CD1c-positive myeloid dendritic cell (primary cell): ENCODE data around the gene FXYD4.

Experiments used
- DNase-seq: peaks from one replicate; pipeline ENCODE4 v3.0.0-alpha.2; 2016; ENCODE audit errors: extremely low spot score

Gene FXYD4

DNA sequence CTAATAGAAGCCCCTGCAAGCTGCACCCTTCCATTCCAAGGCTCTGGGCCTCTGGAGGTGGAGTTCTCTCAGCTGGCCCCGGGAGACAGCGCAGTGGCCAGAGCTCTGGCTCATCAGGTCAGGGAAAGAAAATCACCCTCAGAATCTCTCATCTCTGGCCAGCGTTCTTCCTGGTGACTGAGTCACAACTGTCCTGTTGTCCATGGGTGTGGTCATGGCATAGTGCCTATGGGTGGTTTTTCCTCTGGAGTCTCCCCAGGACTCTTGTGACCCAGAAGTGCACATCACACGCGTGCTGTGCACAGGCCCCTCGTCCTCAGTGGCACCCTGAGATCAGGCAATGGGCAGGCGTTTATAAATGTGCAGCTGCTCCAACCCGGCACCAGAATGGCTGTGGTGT is 27.4 kb upstream of the FXYD4 start:
- DNase-seq: no peak

DNA sequence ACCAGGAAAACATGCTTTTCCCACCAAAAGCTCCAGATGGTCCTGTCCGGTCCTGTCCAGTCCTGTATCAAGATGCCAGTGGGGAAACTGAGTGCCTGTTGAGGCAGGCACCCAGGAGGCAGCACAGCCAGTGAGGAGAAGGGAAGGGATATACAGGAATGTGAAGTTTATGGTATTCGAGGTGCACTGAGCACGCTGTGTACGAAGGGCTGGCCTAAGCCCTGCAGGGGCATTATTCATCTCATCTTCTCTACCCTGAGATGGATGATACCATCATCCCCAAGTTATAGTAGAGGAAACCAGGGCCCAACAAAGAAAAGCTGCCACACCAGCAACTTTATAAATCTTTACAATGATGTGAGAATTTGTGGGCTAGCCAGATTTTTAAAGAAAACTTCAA is 23.4 kb upstream of the FXYD4 start:
- DNase-seq: no peak

DNA sequence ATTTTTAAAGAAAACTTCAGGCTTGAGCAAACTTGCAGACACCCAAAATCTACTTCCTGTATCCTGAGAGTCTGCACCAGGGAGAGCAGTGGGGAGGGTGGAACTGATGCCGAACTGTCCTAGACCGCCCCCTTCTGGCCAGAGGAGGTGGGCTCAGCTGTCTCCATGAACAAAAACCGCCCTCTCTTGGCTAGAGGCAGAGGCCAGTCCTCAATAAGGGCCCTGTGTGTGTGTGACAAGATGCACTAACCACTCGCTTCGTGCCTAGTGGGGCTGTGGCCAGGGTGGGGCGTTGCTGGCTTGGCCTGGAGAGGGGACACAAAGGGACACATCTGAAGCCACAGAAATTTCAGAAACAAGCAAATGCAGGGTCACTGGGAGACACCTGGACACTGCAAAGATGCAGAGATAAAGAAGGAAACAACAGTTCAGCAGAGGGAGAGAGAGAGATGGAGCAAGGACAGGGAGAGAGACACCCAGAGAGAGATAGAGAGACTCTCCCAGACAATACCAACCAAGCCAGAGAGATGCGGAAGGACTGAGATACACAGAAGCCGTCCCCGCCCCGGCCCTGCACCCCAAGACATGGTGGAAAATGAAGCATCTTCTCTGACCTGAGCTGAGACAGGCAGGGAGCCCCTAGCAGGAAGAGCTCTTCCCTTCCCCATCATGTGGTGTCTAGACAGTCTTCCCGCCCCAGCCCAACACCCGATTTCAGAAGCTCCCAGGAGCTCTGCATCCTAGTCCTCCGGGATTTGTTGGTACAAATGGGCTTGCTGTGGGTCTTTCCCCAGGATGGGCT is 22.7 kb upstream of the FXYD4 start:
- DNase-seq: peak; percentile 92

DNA sequence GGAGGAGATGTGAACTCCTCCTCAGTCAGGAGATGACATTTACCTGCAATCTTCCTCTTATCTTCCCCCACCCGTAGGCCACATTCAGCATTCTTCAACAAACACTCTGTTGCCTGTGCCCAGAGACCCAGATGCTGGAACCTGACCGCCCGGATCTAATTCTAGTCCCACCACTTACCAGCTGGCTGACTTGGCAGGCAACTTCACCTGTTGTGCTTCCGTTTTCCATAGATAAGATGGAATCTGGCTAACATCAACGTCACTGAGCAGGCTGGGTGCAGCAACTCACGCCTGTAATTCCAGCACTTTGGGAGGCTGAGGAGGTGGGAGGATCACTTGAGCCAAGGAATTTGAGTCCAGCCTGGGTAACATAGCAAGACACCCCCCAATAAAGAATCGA is 21.3 kb upstream of the FXYD4 start:
- DNase-seq: no peak

DNA sequence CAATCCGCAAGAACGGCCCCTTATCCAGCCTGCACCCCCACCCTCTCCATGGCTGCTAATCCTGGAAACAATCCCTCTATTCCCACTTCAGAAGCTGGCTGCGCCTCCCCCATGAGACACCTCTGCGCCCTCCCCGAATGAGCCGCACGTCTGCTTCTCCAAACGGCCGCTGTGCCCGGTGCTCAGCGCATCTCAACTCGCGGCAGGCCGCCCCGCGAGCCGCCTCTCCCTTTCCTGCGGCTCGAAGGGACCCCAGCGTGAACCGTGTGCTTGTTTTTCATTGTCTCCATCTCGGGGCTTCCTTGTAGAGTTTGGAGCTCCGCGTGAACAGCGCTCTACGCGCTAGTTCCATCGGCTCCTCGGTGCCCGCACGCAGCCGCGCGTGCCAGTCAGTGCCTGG is 20.8 kb upstream of the FXYD4 start:
- no peak for DNase-seq

DNA sequence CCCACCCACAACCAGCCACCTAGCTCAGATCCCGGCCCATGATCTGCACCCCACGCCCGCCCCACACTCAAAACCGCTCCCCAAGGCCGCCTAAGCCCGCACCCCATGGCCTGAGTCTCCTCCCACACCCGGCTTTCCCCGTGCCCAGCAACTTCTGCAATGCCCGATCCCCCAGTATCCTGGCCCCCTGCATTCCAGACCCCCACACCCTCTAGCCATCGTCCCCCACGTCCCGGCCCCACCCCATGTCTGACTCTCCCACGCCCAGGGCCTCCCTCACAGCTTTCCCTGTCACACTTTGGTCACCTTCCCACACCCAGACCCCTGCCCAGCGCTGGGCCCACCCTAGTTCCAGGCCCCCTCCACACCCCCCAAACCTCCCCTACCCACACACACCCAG is 20.1 kb upstream of the FXYD4 start:
- no peak for DNase-seq

DNA sequence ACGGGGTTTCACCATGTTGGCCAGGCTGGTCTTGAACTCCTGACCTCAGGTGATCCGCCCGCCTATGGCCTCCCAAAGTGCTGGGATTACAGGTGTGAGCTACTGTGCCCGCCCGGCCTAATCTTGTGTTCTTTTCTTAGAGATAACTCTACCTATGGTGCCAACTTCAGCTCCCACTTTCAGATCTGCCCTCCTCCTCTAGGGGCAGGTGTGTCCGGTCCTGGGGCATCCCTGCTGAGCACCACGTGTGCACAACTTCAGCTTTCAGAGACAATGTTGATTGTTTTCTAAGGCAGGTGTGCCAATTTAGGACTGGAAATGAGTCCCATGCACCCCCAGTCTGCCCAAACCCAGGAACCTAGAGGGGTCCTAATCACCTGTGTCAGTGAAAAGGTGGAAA is 18.5 kb upstream of the FXYD4 start:
- no peak for DNase-seq

DNA sequence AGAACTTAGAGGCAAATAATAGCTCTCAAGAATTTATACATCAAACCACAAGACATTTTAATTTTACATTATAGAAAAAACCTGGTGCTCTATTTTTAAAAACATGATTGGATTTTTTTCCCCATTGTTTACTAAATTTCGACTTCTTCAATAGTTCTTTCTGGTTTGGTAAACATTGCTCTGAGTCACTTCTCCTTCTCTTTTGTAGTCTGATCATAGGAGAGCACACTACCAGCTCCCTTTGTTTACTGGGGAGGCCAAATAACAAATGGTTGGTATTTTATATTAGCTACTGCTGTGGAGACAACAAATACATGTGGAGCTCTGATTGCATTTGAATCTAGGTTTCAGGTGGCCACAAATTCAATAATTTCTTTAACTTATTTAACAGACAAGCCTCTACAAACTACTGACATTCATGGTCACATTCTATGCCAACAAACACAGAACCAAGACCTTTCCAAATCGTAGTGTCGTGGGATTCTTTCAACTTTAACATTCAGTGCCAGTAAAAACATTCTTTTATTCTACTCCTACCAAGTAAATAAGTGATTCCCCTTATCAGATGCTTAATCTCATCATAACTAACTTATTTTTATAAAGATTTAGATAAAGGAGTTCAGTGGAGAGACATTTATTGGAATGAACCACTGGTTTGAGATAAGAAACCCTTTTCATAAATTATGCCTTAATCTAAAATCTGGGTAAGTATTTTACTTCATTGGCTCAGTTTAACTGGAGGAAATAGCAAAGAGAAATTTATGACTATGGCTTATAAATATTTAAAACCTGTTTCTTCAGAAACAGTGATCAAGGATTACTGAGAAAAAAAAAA is 17.7 kb upstream of the FXYD4 start:
- no peak for DNase-seq

DNA sequence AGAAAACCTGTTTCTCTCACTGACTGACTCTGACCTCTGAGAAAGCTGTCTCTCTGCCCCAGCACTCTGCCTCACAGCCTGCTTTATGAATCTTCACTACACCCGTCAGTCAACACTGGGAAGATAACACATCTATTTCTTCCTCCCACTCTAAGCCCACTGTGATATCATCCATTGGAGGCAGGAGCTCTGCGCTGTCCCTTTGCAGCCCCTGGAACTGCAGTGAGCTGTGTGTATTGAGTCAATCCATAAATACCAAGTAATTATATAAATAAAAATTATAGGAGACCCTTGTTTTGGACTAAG is 17.2 kb upstream of the FXYD4 start:
- no peak for DNase-seq

DNA sequence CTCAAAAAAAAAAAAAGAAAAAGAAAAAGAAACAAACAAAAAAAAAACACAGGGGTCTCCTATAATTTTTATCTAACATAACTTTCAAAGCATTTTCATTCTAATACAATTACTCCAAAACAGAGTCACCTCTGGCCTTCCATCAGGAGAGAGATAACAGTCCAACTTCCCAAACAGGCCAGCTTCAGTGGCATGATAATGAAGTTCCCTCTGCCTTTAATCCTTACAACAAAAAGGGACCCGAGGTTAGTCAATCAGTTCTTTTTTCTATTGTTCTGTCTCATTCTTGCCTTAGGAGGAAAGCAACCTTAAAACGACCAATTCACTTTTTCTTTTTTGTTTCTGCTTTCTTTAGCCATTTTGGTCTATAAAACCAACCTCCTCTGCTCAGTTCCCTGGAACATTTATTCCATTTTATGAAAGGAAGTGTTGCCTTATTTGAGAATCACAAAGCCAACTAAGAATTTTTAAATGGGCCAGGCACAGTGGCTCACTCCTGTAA is 16.5 kb upstream of the FXYD4 start:
- DNase-seq: no peak

DNA sequence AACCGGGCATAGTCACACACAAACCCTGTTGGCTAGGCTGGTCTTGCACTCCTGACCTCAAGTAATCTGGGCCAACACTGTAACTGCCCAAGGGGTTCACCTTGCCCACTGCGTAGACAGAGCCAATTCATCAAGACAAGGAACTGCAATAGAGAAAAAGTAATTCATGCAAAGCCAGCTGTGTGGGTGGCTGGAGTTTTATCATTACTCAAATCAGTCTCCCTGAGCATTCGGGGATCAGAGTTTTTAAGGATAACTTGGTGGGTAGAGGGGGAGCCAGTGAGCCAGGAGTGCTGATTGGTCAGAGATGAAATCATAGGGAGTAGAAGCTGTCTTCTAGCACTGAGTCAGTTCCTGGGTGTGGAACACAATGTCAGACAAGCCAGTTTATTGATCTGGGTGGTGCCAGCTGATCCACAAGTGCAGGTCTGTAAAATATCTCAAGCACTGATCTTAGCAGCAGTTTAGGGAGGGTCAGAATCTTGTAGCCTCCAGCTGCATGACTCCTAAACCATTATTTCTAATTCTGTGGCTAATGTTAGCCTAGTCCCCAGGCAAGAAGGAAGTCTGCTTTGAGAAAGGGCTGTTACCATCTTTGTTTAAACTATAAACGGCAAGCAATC is 15.6 kb upstream of the FXYD4 start:
- DNase-seq: no peak

DNA sequence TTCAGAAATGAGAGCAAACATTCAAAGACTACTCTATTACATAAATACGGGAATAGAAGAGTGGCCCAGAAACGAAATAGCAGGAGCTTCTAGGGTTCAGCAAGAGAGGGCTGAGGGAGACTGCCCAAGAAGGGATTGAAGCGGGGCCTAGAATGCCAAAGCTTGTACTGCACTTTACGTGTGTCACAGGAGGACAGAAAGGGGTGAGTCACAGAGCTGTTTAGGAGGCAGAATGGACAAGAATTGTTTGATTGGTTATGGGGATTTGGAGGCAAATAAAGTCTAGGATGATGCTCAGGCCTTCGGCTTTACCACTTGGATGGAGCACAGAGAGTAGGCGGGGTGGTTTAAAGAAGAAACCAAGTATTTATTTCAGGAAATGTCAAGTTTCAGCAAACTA is 11.3 kb upstream of the FXYD4 start:
- no peak for DNase-seq

DNA sequence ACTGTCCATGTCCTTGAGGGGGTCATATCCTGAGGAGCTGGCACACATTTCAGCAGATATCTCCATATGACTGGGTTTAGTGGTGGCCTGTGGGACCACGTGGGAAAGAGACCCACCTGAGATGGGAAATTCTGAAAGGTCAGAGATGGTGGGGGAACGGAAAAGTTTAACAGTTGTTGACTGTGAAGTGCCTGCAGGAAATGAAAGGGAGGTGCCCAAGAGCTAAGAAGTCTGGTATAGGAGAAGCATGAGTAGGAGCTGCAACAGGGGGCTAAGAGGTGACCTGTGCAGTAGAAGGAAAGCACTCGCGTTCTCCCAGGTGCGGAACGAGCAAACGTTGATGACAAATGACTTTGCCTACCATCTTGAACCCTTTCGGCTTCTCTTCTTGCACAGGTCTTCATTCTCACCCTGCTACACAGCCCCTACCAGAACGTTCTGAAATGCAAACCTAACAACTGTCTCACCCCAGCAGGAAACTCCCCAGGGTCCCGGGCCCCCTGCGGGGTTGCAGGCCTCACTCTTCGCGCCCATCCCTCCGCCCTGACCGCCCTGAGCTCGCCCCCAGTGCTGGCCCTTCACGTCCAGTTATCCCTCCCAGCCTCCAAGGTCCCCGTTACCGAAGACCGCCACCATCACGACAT is 9.8 kb upstream of the FXYD4 start:
- DNase-seq: no peak

DNA sequence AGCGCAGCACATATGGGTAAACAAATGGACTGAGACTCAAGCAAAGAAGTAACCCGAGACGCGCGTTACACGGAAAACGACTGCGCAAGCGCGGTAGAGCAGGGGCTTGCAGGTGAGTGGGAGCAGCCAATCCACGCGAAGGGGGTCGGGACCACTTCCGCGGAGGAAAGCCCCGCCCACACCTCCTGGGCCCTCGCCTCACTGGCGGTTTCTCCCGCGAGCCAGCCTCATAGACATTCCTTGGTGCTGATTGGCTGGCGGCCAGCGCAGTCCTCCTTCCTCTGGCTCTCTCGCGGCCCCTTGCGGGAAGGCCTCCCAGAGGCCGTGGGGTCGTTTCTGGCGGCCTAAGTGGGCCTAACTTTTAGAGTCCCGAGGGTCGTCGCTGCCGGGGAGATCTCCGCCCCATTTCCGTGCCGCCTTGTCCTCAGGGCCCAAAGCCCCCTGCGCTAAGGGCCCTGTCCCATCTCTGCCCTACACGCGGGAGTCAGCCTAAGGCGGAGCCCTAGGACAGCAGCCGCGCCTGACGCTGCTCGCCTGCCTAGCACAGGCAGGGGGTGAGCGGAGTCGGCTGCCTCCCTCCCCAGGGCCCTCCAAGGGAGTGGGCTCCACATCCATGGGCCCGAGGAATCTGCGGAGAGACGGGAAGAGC is 9.1 kb upstream of the FXYD4 start:
- DNase-seq: peak; percentile 96

DNA sequence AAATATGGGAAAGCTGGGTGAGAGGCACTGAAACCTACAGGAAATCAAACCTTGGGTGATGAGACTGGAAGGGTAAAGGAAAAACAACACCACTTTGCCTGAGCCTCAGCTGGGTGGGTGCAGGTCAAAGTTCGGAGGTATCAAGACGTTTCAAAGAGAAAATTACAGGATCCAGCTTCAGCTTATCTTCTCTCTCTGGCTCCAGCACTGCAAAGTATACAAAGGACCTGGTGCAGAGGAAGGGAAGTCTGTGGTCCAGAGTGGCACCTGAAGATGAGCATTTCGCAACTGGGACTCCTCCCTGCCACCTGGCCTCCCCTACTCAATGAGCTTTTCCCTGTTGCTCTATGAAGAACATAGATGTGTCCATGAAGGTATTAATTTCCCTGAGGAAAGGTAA is 6.4 kb upstream of the FXYD4 start:
- no peak for DNase-seq

DNA sequence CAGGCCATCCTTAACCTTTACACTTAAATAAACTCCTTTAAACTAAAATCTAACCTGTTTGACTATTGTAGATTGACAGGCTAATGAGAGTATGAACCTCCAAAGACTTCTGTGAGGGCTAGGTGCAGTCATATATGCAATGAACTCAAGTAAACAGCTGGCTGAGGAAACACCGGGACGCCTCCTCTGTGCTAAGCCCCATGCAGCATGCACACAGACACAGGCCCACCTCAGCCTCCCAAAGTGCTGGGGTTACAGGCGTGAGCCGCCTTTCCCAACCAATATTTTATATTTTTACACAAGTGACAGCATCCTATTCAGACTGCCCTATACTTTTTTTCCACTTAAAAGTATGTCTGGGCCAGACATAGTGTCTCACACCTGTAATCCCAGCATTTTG is 1.5 kb upstream of the FXYD4 start:
- no peak for DNase-seq

DNA sequence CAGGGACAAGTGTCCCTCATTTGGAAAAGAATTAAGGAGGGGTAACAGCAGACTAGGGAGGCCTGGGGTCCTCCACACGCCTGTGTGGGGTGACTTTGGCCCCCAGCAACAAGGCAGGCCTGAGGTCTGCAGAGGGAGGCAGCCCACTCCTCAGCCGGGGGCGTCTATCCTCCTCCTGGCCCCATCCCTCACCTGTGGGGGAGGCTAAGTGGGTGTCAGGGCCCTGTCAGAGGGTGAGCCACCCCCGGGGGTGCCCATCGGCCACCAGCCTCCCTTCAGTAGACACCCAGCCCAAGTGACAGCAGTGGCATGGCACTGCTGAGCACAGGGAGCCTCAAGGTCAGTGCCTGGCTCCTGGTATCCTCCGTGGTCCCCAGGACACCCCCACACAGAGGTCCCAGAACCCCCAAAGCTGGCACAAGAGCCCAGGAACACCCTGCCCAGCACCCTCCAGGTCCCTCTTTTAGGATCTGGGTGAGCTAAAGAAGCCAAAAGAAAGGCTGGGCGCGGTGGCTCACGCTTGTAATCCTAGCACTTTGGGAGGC is 693 bp upstream of the FXYD4 start:
- DNase-seq: no peak

DNA sequence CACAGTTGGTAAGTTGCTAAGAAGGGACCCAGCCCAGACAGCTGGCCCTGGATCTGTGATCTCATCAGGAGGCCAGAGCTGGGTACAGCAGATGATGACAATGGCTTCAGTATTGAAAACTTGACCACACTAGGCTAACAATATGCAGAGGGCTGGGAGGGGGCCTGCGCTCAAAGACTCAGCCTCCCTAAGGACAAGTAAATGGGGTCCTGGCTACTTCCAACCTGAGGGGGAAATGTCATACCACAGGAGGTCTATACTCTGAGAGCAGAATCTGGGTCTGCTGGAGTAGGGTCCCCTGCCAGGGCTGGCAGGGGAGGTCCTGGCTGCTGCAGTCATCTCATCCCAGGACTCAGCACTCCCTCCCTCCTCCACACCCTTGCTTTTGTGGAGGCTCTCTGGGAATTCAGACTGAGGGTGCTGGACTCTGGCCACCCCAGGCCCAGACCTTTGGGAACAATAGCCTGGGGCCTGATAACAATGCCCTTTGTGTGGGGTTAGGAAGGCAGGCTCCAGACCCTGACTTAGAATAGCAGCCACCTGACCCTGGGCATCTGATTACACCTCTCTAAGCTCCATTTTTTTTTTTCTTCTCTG is 1.4 kb downstream of the FXYD4 start:
- DNase-seq: no peak

DNA sequence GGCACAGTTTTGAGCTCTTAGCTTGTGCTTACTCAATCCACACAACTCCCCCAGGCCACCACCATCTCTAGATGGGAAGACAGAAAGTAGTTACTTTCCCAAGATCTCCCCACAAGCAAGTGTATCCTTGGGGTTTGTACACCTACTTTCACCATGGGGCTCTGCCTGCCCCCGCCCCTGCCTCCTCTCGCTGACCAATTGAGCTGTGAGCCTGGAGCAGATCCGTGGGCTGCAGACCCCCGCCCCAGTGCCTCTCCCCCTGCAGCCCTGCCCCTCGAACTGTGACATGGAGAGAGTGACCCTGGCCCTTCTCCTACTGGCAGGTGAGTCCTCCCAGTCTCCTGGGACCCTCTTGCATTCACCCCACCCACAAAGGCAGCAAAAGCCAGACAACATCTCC is 2.0 kb downstream of the FXYD4 start:
- DNase-seq: no peak

DNA sequence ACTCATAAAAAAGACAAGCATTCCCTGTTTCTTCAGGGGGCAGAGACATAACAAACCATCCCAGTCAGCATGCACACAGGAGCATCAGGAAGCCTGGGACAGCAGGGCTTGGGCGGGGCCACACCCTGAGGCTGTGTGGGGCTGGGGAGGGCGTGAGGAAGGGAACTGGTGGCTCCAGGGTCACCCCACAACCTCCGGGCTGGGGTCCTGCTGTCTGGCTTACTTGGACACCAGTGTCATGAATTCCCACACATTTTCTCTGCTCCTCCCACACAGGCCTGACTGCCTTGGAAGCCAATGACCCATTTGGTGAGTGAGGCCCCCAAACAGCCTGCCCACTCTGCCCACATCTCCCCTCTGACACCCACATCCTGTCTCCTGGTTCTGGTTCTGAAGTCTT is 2.8 kb downstream of the FXYD4 start:
- no peak for DNase-seq

DNA sequence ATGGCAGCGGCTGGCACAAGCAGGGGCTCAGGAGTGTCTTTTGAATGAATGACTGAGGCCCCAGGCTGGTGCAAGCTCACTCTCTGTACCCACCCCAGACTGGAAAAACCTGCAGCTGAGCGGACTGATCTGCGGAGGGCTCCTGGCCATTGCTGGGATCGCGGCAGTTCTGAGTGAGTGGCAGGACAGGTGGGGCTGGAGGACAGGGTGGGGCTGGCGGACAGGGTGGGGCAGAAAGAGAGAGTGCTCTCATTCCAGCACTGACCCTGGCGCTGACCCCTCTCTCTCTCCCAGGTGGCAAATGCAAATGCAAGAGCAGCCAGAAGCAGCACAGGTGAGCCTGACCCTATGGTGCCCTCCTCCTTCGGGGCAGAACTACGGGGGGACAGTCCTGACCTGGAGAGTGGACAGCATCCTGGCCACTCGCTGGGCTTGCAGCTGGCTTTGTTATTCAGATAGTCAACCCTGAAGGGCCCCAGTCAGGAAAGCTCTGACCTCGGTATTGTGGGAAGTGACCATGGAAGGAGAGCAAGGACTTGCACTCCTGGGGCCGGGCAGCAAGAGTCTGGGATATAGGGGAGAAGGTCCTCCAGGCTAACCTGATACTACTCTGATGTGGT is 4.1 kb downstream of the FXYD4 start:
- no peak for DNase-seq
